ENCODE results near the gene ENDOD1.

The ENDOD1 gene

GRCh38 chr11:95155385-95155784 lies 65.7 kb downstream of the ENDOD1 start:
- no peak for DNase-seq (ENCODE audit: low read depth)
- no peak for TF ChIP-seq CTCF (conservative IDR thresholded peaks at IDR 0.05; ENCODE audit: low read depth, low read length)
- H3K4me3 ChIP-seq (ENCODE audit: low read length), result no peak overlapping the region

GRCh38 chr11:95156133-95156721 lies 66.6 kb downstream of the ENDOD1 start:
- no peak for TF ChIP-seq CTCF (conservative IDR thresholded peaks at IDR 0.05; ENCODE audit: low read depth, low read length)
- H3K4me3 ChIP-seq (ENCODE audit: low read length), result no peak overlapping the region
- no peak for DNase-seq (ENCODE audit: low read depth)

GRCh38 chr11:95156916-95157541 lies 67.4 kb downstream of the ENDOD1 start:
- no peak for TF ChIP-seq CTCF (conservative IDR thresholded peaks at IDR 0.05; ENCODE audit: low read depth, low read length)
- no peak for DNase-seq (ENCODE audit: low read depth)
- no peak overlapping the region for H3K4me3 ChIP-seq (ENCODE audit: low read length)

- no peak for DNase-seq (ENCODE audit: low read depth)
- H3K4me3 ChIP-seq (ENCODE audit: low read length), result no peak overlapping the region
- TF ChIP-seq CTCF (conservative IDR thresholded peaks at IDR 0.05; ENCODE audit: low read depth, low read length), result no peak
These were observed 68.2 kb downstream of the ENDOD1 start for GRCh38 chr11:95157824-95158223.

DNA sequence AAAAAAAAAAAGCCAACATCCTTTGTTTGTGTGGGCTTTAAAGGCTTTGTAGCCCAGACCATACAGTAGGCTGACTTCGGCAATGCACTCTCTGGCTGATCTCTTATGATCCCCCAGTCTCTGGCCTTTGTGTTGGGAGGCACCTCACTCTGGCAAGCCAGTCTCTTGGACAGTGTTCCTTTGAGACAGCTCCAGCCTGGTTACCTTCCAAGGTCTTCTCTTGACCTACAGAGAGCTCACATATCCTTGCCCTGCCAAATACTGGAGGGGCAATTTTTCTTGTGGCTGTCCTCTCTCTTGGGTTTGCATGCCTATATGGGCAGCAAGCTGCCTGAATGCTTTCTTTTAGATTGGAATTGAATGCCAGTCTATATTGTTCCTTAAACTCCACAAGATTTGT lies 71.6 kb downstream of the ENDOD1 start:
- no peak overlapping the region for H3K4me3 ChIP-seq (ENCODE audit: low read length)
- no peak for DNase-seq (ENCODE audit: low read depth)
- TF ChIP-seq CTCF (conservative IDR thresholded peaks at IDR 0.05; ENCODE audit: low read depth, low read length), result no peak

GRCh38 chr11:95163106-95163505 lies 73.5 kb downstream of the ENDOD1 start:
- TF ChIP-seq CTCF (conservative IDR thresholded peaks at IDR 0.05; ENCODE audit: low read depth, low read length), result no peak
- no peak for DNase-seq (ENCODE audit: low read depth)
- no peak overlapping the region for H3K4me3 ChIP-seq (ENCODE audit: low read length)

DNA sequence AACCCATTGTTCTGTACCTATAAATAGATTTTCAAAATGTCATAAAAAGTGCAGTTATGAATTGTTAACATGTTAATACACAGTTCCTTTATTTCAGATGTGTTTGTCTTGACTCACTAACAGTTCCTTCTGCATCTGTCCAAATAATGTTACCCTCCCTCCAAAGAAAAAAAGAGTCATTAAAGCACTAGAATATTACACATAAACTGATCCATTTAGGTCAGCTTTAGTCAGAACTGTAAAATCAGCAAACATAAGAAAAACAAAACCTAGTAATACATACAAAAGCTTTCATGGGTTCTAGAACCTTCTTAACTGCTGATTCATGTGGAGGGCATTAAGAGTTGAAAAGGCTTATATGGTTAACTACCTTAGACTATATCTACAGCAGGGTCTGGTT lies 76.0 kb downstream of the ENDOD1 start:
- TF ChIP-seq CTCF (conservative IDR thresholded peaks at IDR 0.05; ENCODE audit: low read depth, low read length), result no peak
- no peak for DNase-seq (ENCODE audit: low read depth)
- H3K4me3 ChIP-seq (ENCODE audit: low read length), result no peak overlapping the region

Measured in retinal pigment epithelial cell (primary cell).